Measurements from ENCODE around the gene KIAA1210. TPM values are rescaled to one million over a fixed set of nuclear protein-coding genes. Genes with fewer than 3 reads are reported as not detected.

KIAA1210 gene
- total RNA-seq, 1 experiment from 2014 or later, result not detected

DNA sequence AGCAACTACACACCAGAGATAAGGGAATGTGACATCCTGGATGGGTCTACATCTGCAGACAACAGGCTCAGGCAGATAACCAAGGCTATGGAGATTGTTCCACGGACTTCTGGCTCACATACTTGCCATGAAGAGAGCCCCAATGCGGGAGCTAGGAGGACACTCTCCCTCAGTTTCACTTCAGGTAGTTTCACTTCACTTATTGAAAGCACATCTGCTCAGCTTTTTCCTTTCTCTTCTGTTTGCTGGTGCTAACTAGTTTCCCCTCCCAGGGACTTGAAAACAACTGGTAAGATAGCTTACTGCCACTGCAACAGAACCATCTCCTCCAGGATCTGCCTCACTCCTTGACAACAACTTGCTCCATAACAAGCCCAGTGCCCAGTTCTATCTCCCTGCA is 56.2 kb downstream of the KIAA1210 start (continued):
- TF ChIP-seq YY1 (IDR thresholded peaks at IDR 0.05; ENCODE audit: extremely low read depth, insufficient replicate concordance, low read depth, low read length), result no peak

DNA sequence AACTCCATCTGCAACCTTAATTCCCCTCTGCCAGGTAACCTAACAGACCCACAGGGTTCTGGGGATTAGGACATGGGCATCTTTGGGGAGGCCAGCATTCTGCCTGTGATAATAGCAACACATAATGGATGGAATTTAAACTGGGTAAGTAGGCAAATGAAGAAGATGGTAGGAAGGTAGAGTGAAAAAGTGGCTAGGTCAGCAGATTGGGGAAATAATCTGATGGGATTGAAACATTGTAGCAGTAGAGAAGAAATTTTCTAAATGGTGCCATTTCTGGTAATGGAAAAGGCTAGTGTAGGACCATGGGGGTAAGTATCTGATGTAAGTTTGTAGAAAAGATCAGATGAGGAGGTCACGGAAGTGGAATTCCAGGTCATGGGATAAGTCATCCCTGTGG is 57.9 kb downstream of the KIAA1210 start:
- Histone ChIP-seq H3K27ac (ENCODE audit: low read depth, low read length) (no peak overlapping the region), H2AFZ (ENCODE audit: low read depth, low read length, poor library complexity, severe bottlenecking) (no peak overlapping the region), H3K4me3 (replicated peaks in 1 of 2; ENCODE audit: low read depth in 1 of 2, low read length in 2 of 2) (no peak overlapping the region), H3K36me3 (ENCODE audit: control insufficient read depth in 1 of 2, insufficient read depth in 2 of 2, low read length in 2 of 2) (no peaks in the 10 kb centered on the region), H3K9me2 (ENCODE audit: insufficient read depth) (no peaks in the 10 kb centered on the region), H3K4me1 (ENCODE audit: control insufficient read depth in 1 of 2, insufficient read depth in 2 of 2, low read length in 2 of 2) (no peaks in the 10 kb centered on the region), H3K9ac (ENCODE audit: low read length) (no peak overlapping the region), H3K79me2 (ENCODE audit: insufficient read depth, low read length) (no peaks in the 10 kb centered on the region), H3K27me3 (ENCODE audit: insufficient read depth, low read length) (no peaks in the 10 kb centered on the region), H3K9me3 (ENCODE audit: control insufficient read depth in 1 of 2, insufficient read depth in 1 of 2, low read depth in 1 of 2, low read length in 2 of 2) (no peaks in the 10 kb centered on the region), H4K20me1 (ENCODE audit: insufficient read depth) (no peaks in the 10 kb centered on the region), H3K4me2 (ENCODE audit: low read length) (no peak overlapping the region)
- CTCF ChIA-PET, result interaction anchor here (2.2 kb wide), 1 partner anchor 230 kb away, joined by 5 read pairs; no protein-coding TSS in a partner anchor
- intact Hi-C loops (cut with micrococcal nuclease), result loop anchor here (5.0 to 10.0 kb wide), 2 partner anchors 148 to 445 kb away; no protein-coding TSS in a partner anchor
- ATAC-seq, result no peak
- BruUV-seq (replicated peaks), result no TSS peak
- POLR2A ChIA-PET, result no interaction called here
- no peak for TF ChIP-seq SP1 (IDR thresholded peaks at IDR 0.05; ENCODE audit: low read depth)
- no peak for TF ChIP-seq EZH2 (IDR thresholded peaks at IDR 0.05)
- TF ChIP-seq ZFX (IDR thresholded peaks at IDR 0.05), result no peak
- TF ChIP-seq RAD21 (IDR thresholded peaks at IDR 0.05; ENCODE audit: low read depth), result no peak
- DNase-seq (ENCODE audit: low read depth, low spot score), result no peak
- RAD21 ChIA-PET (ENCODE audit: low non-redundant PET in 1 of 2, low total read pairs in 2 of 2, uncharacterized antibody in 2 of 2, unreplicated experiment in 2 of 2), result no interaction called here

DNA sequence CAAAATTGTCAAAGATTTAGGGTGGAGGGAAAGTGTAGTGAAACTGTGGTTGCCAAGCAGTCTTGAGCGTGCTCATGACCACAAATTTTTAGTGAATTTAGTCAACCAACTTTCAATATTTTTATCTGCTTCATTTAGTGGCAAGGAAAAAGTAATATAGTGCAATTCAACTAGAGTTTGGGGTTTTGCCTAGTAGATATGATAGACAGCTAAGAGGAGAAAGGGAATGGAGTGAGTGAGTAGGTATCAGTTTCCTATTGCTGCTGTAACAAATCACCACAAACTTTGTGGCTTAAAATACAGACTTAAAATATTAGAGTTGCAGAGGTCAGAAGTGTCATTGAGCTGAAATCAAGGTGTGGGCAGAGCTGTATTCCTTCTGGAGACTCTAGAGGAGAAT is 58.5 kb downstream of the KIAA1210 start:
- Histone ChIP-seq H3K9me3 (ENCODE audit: control insufficient read depth in 1 of 2, insufficient read depth in 1 of 2, low read depth in 1 of 2, low read length in 2 of 2) (no peaks in the 10 kb centered on the region), H4K20me1 (ENCODE audit: insufficient read depth) (no peaks in the 10 kb centered on the region), H3K9ac (ENCODE audit: low read length) (no peak overlapping the region), H3K4me1 (ENCODE audit: control insufficient read depth in 1 of 2, insufficient read depth in 2 of 2, low read length in 2 of 2) (no peaks in the 10 kb centered on the region), H3K4me2 (ENCODE audit: low read length) (no peak overlapping the region), H3K9me2 (ENCODE audit: insufficient read depth) (no peaks in the 10 kb centered on the region), H3K27ac (ENCODE audit: low read depth, low read length) (no peak overlapping the region), H2AFZ (ENCODE audit: low read depth, low read length, poor library complexity, severe bottlenecking) (no peak overlapping the region), H3K79me2 (ENCODE audit: insufficient read depth, low read length) (no peaks in the 10 kb centered on the region), H3K36me3 (ENCODE audit: control insufficient read depth in 1 of 2, insufficient read depth in 2 of 2, low read length in 2 of 2) (no peaks in the 10 kb centered on the region), H3K4me3 (replicated peaks in 1 of 2; ENCODE audit: low read depth in 1 of 2, low read length in 2 of 2) (no peak overlapping the region), H3K27me3 (ENCODE audit: insufficient read depth, low read length) (no peaks in the 10 kb centered on the region)
- ChIA-PET POLR2A (no interaction called here), RAD21 (ENCODE audit: low non-redundant PET in 1 of 2, low total read pairs in 2 of 2, uncharacterized antibody in 2 of 2, unreplicated experiment in 2 of 2) (no interaction called here), CTCF (interaction anchor here (2.2 kb wide), 1 partner anchor 230 kb away, joined by 5 read pairs; no protein-coding TSS in a partner anchor)
- intact Hi-C loops (cut with micrococcal nuclease), result loop anchor here (5.0 to 10.0 kb wide), 2 partner anchors 148 to 444 kb away; no protein-coding TSS in a partner anchor
- DNase-seq (ENCODE audit: low read depth, low spot score) (no peak), ATAC-seq (no peak)
- no TSS peak for BruUV-seq (replicated peaks)
- TF ChIP-seq, protein P1, sequence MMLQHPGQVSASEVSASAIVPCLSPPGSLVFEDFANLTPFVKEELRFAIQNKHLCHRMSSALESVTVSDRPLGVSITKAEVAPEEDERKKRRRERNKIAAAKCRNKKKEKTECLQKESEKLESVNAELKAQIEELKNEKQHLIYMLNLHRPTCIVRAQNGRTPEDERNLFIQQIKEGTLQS (IDR thresholded peaks at IDR 0.05), result no peak
- TF ChIP-seq, protein P2, sequence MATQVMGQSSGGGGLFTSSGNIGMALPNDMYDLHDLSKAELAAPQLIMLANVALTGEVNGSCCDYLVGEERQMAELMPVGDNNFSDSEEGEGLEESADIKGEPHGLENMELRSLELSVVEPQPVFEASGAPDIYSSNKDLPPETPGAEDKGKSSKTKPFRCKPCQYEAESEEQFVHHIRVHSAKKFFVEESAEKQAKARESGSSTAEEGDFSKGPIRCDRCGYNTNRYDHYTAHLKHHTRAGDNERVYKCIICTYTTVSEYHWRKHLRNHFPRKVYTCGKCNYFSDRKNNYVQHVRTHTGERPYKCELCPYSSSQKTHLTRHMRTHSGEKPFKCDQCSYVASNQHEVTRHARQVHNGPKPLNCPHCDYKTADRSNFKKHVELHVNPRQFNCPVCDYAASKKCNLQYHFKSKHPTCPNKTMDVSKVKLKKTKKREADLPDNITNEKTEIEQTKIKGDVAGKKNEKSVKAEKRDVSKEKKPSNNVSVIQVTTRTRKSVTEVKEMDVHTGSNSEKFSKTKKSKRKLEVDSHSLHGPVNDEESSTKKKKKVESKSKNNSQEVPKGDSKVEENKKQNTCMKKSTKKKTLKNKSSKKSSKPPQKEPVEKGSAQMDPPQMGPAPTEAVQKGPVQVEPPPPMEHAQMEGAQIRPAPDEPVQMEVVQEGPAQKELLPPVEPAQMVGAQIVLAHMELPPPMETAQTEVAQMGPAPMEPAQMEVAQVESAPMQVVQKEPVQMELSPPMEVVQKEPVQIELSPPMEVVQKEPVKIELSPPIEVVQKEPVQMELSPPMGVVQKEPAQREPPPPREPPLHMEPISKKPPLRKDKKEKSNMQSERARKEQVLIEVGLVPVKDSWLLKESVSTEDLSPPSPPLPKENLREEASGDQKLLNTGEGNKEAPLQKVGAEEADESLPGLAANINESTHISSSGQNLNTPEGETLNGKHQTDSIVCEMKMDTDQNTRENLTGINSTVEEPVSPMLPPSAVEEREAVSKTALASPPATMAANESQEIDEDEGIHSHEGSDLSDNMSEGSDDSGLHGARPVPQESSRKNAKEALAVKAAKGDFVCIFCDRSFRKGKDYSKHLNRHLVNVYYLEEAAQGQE (IDR thresholded peaks at IDR 0.05; ENCODE audit: low read depth), result no peak
- TF ChIP-seq FOSL1 (IDR thresholded peaks at IDR 0.05; ENCODE audit: low read depth) (no peak), YY1 (IDR thresholded peaks at IDR 0.05; ENCODE audit: extremely low read depth, insufficient replicate concordance, low read depth, low read length) (no peak), SIN3A (IDR thresholded peaks at IDR 0.05; ENCODE audit: low read depth) (no peak), ELF1 (IDR thresholded peaks at IDR 0.05; ENCODE audit: borderline replicate concordance, low read depth) (no peak), SRF (IDR thresholded peaks at IDR 0.05; ENCODE audit: low read depth) (no peak), RAD21 (IDR thresholded peaks at IDR 0.05; ENCODE audit: low read depth) (no peak), EZH2phosphoT487 (IDR thresholded peaks at IDR 0.05; ENCODE audit: borderline replicate concordance) (no peak), EGR1 (IDR thresholded peaks at IDR 0.05; ENCODE audit: low read depth) (no peak)
- TF ChIP-seq, protein P3, sequence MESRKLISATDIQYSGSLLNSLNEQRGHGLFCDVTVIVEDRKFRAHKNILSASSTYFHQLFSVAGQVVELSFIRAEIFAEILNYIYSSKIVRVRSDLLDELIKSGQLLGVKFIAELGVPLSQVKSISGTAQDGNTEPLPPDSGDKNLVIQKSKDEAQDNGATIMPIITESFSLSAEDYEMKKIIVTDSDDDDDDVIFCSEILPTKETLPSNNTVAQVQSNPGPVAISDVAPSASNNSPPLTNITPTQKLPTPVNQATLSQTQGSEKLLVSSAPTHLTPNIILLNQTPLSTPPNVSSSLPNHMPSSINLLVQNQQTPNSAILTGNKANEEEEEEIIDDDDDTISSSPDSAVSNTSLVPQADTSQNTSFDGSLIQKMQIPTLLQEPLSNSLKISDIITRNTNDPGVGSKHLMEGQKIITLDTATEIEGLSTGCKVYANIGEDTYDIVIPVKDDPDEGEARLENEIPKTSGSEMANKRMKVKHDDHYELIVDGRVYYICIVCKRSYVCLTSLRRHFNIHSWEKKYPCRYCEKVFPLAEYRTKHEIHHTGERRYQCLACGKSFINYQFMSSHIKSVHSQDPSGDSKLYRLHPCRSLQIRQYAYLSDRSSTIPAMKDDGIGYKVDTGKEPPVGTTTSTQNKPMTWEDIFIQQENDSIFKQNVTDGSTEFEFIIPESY (IDR thresholded peaks at IDR 0.05; ENCODE audit: extremely low read depth, insufficient replicate concordance, low read length), result no peak
